ENCODE results near the gene CNTN6.

- TF ChIP-seq, protein P1, sequence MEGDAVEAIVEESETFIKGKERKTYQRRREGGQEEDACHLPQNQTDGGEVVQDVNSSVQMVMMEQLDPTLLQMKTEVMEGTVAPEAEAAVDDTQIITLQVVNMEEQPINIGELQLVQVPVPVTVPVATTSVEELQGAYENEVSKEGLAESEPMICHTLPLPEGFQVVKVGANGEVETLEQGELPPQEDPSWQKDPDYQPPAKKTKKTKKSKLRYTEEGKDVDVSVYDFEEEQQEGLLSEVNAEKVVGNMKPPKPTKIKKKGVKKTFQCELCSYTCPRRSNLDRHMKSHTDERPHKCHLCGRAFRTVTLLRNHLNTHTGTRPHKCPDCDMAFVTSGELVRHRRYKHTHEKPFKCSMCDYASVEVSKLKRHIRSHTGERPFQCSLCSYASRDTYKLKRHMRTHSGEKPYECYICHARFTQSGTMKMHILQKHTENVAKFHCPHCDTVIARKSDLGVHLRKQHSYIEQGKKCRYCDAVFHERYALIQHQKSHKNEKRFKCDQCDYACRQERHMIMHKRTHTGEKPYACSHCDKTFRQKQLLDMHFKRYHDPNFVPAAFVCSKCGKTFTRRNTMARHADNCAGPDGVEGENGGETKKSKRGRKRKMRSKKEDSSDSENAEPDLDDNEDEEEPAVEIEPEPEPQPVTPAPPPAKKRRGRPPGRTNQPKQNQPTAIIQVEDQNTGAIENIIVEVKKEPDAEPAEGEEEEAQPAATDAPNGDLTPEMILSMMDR (IDR thresholded peaks at IDR 0.05): peak; percentile 74
- no peak for TF ChIP-seq ZFX (IDR thresholded peaks at IDR 0.05; ENCODE audit: borderline replicate concordance)
These were observed 346.6 kb downstream of the CNTN6 start for GRCh38 chr3:1439395-1439794.
